ENCODE measurements around the gene C10orf71.

DNA sequence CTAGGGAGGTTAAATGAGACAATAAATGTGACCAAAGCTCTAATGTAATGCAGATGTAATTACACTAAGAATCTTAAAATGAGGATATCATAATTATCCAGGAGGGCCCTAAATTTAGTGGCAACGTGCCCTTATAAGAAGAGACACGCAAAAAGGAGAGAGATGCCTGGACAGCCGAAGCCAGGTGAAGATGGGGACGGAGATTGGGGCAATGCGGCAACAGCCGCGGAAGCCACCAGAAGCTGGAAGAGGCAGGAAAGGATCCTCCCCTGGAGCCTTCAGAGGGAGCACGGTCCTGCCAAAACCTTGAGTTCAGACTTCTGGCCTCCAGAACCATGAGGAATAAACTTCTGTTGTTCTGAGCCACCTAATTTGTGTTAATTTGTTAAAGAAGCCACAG, 25.3 kb upstream of the C10orf71 start:
- TF ChIP-seq, protein P1, sequence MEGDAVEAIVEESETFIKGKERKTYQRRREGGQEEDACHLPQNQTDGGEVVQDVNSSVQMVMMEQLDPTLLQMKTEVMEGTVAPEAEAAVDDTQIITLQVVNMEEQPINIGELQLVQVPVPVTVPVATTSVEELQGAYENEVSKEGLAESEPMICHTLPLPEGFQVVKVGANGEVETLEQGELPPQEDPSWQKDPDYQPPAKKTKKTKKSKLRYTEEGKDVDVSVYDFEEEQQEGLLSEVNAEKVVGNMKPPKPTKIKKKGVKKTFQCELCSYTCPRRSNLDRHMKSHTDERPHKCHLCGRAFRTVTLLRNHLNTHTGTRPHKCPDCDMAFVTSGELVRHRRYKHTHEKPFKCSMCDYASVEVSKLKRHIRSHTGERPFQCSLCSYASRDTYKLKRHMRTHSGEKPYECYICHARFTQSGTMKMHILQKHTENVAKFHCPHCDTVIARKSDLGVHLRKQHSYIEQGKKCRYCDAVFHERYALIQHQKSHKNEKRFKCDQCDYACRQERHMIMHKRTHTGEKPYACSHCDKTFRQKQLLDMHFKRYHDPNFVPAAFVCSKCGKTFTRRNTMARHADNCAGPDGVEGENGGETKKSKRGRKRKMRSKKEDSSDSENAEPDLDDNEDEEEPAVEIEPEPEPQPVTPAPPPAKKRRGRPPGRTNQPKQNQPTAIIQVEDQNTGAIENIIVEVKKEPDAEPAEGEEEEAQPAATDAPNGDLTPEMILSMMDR (IDR thresholded peaks at IDR 0.05): no peak
- TF ChIP-seq POLR2A (IDR thresholded peaks at IDR 0.05) (no peak), POLR2AphosphoS5 (IDR thresholded peaks at IDR 0.05) (no peak)

Measured in breast epithelium (tissue), 3 donors.